ENCODE results near the gene MAN1C1. TPM values are rescaled to one million over a fixed set of nuclear protein-coding genes. Genes with fewer than 3 reads are reported as not detected.

Gene MAN1C1
- total and polyA plus RNA-seq, 3 experiments from 2014 or later = 2.8 to 5.6 (median 3.6) TPM

DNA sequence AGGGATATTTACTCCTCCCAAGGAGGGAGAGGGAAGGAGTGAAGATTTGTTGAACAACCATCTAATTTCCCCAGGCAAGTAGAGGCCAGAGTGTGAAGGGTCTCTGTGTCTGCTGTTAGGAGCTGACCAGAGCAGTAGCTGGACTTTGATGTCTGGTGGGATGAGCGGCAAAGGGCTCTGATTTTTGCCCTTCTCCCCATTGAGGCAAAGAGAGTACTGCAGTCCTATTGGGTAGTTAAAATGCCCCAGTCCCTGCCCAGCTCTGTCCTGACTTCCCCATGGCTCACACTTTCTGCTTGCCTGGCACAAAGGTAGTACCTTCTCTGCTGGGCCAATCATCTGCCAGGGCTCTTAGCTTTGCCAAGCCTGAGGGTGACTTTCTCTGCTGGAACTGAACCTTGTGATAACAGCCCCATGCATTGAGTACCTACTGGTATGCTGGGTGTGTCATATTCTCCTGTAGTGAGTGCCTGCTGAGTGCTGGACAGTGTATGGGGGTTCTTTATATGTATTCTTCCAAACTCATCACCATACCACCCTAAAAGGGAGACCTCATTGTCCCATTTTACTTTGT is 119.5 kb downstream of the MAN1C1 start:
- no peak for DNase-seq
- peaks cover 2 to 5% of the 10 kb centered on the region in 2 donors for H3K27me3 Mint-ChIP-seq
- Histone ChIP-seq H3K9me3 (ENCODE audit: low read length) (no peaks in the 10 kb centered on the region), H3K36me3 (ENCODE audit: insufficient read depth, low read length) (no peaks in the 10 kb centered on the region), H3K4me3 (ENCODE audit: low read length) (no peak overlapping the region), H3K27ac (ENCODE audit: low read depth, low read length) (no peak overlapping the region), H3K27me3 (ENCODE audit: insufficient read depth, low read length, poor library complexity, severe bottlenecking) (no peaks in the 10 kb centered on the region), H3K4me1 (ENCODE audit: insufficient read depth, low read length) (peaks cover 14% of the 10 kb centered on the region)
- peaks cover 0 to 3% (median 1%) of the 10 kb centered on the region in 3 donors for H3K36me3 Mint-ChIP-seq
- no peaks in the 10 kb centered on the region for H3K9me3 Mint-ChIP-seq
- H3K4me1 Mint-ChIP-seq = peaks cover 11 to 17% (median 17%) of the 10 kb centered on the region in 3 donors
- POLR2A ChIA-PET = no interaction called here
- no peak overlapping the region for H3K4me3 Mint-ChIP-seq
- H3K27ac Mint-ChIP-seq = no peak overlapping the region
- CTCF ChIA-PET = no interaction called here

DNA sequence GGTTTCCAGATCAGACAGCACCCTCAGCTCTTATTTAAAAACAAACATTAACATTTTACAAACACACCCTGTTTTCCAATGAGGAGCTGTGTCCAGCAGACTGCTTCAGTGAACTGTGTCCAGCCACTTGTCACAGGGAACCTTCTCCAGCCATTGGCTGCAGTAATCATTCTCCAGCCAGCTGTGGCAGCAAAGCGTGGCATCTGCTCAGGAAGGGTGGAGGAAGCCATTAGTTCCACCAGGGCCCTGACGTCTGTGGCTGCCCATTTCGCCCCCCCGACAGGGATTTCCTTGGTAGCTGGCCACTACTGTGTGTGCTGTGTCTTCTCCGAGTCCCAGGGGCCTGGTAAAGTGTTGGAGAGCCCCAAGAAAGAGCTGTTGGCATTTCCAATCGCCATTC is 120.5 kb downstream of the MAN1C1 start:
- H3K27me3 ChIP-seq (ENCODE audit: insufficient read depth, low read length, poor library complexity, severe bottlenecking) = no peaks in the 10 kb centered on the region
- no peak overlapping the region for H3K27ac Mint-ChIP-seq
- POLR2A ChIA-PET = no interaction called here

DNA sequence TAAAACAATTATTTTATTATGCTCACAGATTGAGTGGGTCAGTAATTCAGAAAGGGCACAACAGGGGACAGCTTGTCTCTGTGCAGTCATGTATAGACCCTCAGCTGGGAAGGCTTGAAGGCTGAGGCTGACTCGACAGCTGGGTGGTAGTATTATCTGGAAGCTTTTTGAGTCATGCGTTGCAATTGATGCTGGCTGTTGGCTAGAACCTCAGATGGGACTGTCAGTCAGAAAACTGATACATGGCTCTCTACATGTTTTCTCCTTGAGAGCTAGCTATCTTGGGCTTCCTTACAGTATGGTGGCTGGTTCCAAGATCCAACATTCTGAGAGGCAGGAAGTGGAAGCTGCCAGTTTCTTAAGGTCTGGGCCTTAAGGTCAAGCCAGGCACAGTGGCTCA is 121.9 kb downstream of the MAN1C1 start:
- no peak for DNase-seq
- Histone ChIP-seq H3K9me3 (ENCODE audit: low read length) (no peaks in the 10 kb centered on the region), H3K4me1 (ENCODE audit: insufficient read depth, low read length) (peaks cover 6% of the 10 kb centered on the region), H3K27ac (ENCODE audit: low read depth, low read length) (no peak overlapping the region), H3K27me3 (ENCODE audit: insufficient read depth, low read length, poor library complexity, severe bottlenecking) (no peaks in the 10 kb centered on the region), H3K36me3 (ENCODE audit: insufficient read depth, low read length) (no peaks in the 10 kb centered on the region), H3K4me3 (ENCODE audit: low read length) (no peak overlapping the region)
- peaks cover 0 to 2% of the 10 kb centered on the region in 2 donors for H3K27me3 Mint-ChIP-seq
- no peak overlapping the region for H3K27ac Mint-ChIP-seq
- H3K36me3 Mint-ChIP-seq = peaks cover 0 to 6% (median 1%) of the 10 kb centered on the region in 3 donors
- H3K4me1 Mint-ChIP-seq = peaks cover 0 to 16% (median 0%) of the 10 kb centered on the region in 3 donors
- ChIA-PET POLR2A (no interaction called here), CTCF (no interaction called here)
- H3K9me3 Mint-ChIP-seq = no peaks in the 10 kb centered on the region
- no peak overlapping the region for H3K4me3 Mint-ChIP-seq

More for the DNA sequence above, 120.5 kb downstream of the MAN1C1 start:
- no peaks in the 10 kb centered on the region for H3K9me3 ChIP-seq (ENCODE audit: low read length)
- Mint-ChIP-seq H3K4me3 (no peak overlapping the region), H3K36me3 (peaks cover 0 to 6% (median 1%) of the 10 kb centered on the region in 3 donors), H3K4me1 (peaks cover 2 to 16% (median 8%) of the 10 kb centered on the region in 3 donors), H3K9me3 (no peaks in the 10 kb centered on the region), H3K27me3 (peaks cover 2 to 5% of the 10 kb centered on the region in 2 donors)
- no peaks in the 10 kb centered on the region for H3K36me3 ChIP-seq (ENCODE audit: insufficient read depth, low read length)
- H3K4me1 ChIP-seq (ENCODE audit: insufficient read depth, low read length) = peaks cover 6% of the 10 kb centered on the region
- CTCF ChIA-PET = no interaction called here
- no peak overlapping the region for H3K4me3 ChIP-seq (ENCODE audit: low read length)
- no peak for DNase-seq
- no peak overlapping the region for H3K27ac ChIP-seq (ENCODE audit: low read depth, low read length)

DNA sequence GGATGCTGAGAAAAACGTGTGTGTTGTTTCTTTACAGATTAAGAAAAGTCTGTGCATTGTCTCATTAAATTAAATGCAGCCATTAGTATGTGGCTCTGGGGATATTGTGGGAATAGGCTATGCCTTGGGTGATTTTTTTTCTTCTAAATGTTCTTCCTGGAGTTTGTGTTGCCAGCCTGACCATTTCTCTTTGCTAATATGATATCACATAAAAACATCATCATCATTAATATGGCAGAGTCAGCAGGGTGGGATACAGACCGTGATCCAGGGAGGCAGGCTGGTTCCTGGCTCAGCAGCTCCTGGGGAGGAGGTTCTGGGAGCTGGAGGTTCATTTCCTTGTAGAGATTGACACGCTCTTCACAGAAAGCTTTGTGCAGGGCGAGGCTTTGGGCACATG is 122.8 kb downstream of the MAN1C1 start:
- peaks cover 0 to 6% (median 1%) of the 10 kb centered on the region in 3 donors for H3K36me3 Mint-ChIP-seq
- peak overlapping the region in 1 of 8 donors; percentile 86 for H3K27ac Mint-ChIP-seq
- Histone ChIP-seq H3K27me3 (ENCODE audit: insufficient read depth, low read length, poor library complexity, severe bottlenecking) (no peaks in the 10 kb centered on the region), H3K9me3 (ENCODE audit: low read length) (no peaks in the 10 kb centered on the region), H3K4me1 (ENCODE audit: insufficient read depth, low read length) (peaks cover 6% of the 10 kb centered on the region), H3K4me3 (ENCODE audit: low read length) (no peak overlapping the region), H3K27ac (ENCODE audit: low read depth, low read length) (no peak overlapping the region), H3K36me3 (ENCODE audit: insufficient read depth, low read length) (no peaks in the 10 kb centered on the region)
- no peak overlapping the region for H3K4me3 Mint-ChIP-seq
- H3K9me3 Mint-ChIP-seq = no peaks in the 10 kb centered on the region
- H3K4me1 Mint-ChIP-seq = peaks cover 0 to 16% (median 0%) of the 10 kb centered on the region in 3 donors
- ChIA-PET POLR2A (no interaction called here), CTCF (no interaction called here)
- peaks cover 0 to 2% of the 10 kb centered on the region in 2 donors for H3K27me3 Mint-ChIP-seq
- no peak for DNase-seq

DNA sequence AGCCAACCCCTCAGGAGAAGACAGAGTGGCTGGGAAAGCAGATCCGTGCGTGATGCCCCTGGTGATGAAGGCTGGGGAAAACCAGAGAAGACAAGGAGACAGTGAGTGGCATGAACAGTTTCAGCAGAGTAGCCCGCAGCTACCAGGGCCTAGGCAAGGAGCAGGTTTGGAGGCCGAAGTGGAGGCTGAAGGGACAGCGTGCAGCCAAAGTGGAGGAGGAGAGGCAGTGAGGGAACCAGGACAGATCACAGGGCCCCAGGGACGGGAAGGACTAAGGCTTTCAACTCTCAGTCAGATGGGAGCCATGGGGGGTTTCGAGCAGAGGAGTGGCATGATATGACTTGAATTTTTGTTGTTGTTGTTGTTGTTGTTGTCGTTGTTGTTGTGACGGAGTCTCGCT is 123.5 kb downstream of the MAN1C1 start:
- no peak overlapping the region for H3K27ac Mint-ChIP-seq

DNA sequence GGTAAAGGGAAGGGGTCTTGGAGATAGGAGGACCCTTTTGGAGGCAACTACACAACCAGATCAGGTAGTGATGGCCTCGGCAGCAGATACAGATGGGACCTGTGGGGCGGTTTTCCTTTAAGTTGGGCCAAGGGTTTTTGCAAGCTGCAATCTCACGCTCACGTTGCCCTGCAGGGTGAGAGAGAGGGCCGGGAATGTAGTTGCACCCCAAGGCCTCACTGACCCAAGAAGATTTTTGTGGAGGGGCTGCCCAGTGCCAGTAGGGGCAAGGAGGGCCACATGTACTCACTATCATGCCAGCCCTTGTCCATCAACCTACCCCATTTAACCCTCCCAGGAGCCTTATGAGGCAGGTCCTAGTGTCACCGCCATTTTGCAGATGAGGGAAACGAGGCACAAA is 125.7 kb downstream of the MAN1C1 start:
- ChIA-PET CTCF (no interaction called here), POLR2A (no interaction called here)
- Mint-ChIP-seq H3K4me3 (no peak overlapping the region), H3K9me3 (no peaks in the 10 kb centered on the region), H3K27me3 (no peaks in the 10 kb centered on the region), H3K36me3 (peaks cover 0 to 7% (median 1%) of the 10 kb centered on the region in 3 donors), H3K4me1 (peaks cover 0 to 16% (median 0%) of the 10 kb centered on the region in 3 donors), H3K27ac (no peak overlapping the region)
- Histone ChIP-seq H3K27me3 (ENCODE audit: insufficient read depth, low read length, poor library complexity, severe bottlenecking) (no peaks in the 10 kb centered on the region), H3K9me3 (ENCODE audit: low read length) (no peaks in the 10 kb centered on the region), H3K36me3 (ENCODE audit: insufficient read depth, low read length) (no peaks in the 10 kb centered on the region), H3K4me1 (ENCODE audit: insufficient read depth, low read length) (no peaks in the 10 kb centered on the region), H3K4me3 (ENCODE audit: low read length) (no peak overlapping the region), H3K27ac (ENCODE audit: low read depth, low read length) (no peak overlapping the region)
- peak in 1 of 5 donors; percentile 13 for DNase-seq

More for the DNA sequence above, 123.5 kb downstream of the MAN1C1 start:
- Histone ChIP-seq H3K36me3 (ENCODE audit: insufficient read depth, low read length) (no peaks in the 10 kb centered on the region), H3K4me3 (ENCODE audit: low read length) (no peak overlapping the region), H3K4me1 (ENCODE audit: insufficient read depth, low read length) (peaks cover 6% of the 10 kb centered on the region), H3K27me3 (ENCODE audit: insufficient read depth, low read length, poor library complexity, severe bottlenecking) (no peaks in the 10 kb centered on the region), H3K27ac (ENCODE audit: low read depth, low read length) (no peak overlapping the region), H3K9me3 (ENCODE audit: low read length) (no peaks in the 10 kb centered on the region)
- Mint-ChIP-seq H3K36me3 (peaks cover 0 to 6% (median 1%) of the 10 kb centered on the region in 3 donors), H3K4me1 (peaks cover 0 to 16% (median 0%) of the 10 kb centered on the region in 3 donors), H3K27me3 (no peaks in the 10 kb centered on the region), H3K4me3 (no peak overlapping the region), H3K9me3 (no peaks in the 10 kb centered on the region)
- no peak for DNase-seq
- ChIA-PET CTCF (no interaction called here), POLR2A (no interaction called here)

DNA sequence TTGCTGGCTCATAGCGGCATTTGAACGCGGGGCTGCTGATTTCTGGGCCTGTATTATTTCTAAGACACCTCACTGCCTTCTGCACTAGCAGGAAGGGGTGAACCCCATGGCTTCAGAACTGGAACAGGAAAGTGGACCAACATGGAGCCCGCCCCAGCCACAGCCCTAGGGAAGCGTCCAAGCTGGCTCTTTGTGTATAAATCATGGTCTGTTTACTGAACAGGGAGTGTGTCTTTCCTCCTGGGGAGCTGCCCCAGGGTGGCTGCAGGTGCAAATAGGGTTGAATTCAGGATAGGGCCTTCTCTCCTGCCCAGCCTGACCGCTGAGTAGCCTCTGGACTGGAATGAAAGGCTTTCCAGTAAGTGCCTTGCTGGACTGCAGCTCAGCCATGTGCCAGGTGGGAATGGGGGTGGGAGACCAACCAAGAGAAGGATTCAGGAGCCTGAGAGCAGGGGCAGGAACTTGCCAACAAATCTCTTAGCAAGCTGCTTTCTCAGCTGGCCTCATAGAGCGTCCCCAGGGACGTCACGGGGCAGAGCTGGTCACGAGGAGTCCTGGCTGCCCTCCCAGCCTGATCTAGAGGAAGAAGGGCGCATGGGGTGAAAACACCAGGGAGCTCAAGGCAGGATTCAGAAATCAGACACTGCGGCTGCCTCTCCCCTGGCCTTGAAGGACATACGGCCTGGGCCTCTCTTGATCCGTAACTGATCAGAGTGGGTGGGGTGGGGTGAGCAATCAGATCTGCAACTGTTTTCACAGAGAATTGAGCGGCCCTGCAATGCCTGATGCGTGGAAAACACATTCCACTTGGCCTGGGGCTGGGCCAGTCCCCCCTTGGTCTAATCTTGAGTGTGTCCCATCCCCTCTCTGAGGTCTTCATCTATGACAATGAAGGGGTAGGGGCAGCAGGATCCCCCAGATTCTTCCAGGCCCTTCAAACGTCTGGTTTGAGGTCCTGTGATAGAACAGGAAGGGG is 126.9 kb downstream of the MAN1C1 start:
- POLR2A ChIA-PET = interaction anchor here (0.6 kb wide), 1 partner anchor 13 kb away, joined by 4 read pairs; no protein-coding TSS in a partner anchor
- H3K27ac ChIP-seq (ENCODE audit: low read depth, low read length) = no peak overlapping the region
- H3K9me3 ChIP-seq (ENCODE audit: low read length) = no peaks in the 10 kb centered on the region
- H3K4me3 Mint-ChIP-seq = no peak overlapping the region
- H3K9me3 Mint-ChIP-seq = no peaks in the 10 kb centered on the region
- peaks cover 0 to 16% (median 0%) of the 10 kb centered on the region in 3 donors for H3K4me1 Mint-ChIP-seq
- peaks cover 0 to 7% (median 3%) of the 10 kb centered on the region in 3 donors for H3K36me3 Mint-ChIP-seq
- peak in 1 of 5 donors; percentile 39 for DNase-seq
- no peaks in the 10 kb centered on the region for H3K4me1 ChIP-seq (ENCODE audit: insufficient read depth, low read length)
- no peaks in the 10 kb centered on the region for H3K36me3 ChIP-seq (ENCODE audit: insufficient read depth, low read length)
- H3K27ac Mint-ChIP-seq = peak overlapping the region in 1 of 8 donors; percentile 45
- no peak overlapping the region for H3K4me3 ChIP-seq (ENCODE audit: low read length)
- no peaks in the 10 kb centered on the region for H3K27me3 Mint-ChIP-seq
- CTCF ChIA-PET = no interaction called here
- H3K27me3 ChIP-seq (ENCODE audit: insufficient read depth, low read length, poor library complexity, severe bottlenecking) = no peaks in the 10 kb centered on the region

DNA sequence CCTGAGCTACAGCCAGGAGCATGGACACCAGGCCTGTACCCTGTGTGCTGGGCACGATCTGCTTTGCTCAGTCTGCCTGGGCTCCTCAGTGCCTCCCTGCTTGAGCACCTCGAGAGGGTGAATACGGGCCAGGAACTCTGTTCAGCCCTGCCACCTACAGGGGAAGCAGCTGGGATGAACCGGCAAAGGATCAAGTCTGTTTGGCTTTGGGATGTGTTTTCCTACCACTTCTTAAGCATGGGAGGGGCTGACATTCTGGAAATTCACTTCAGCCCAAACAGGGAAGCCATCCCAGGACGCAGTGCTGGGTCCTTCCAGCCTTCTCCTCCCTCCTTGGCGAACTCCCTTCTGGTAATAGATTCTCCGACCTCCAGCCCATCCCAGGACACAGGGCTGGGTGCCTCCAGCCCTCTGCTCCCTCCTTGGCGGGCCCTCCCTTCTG is 127.6 kb downstream of the MAN1C1 start:
- Histone ChIP-seq H3K9me3 (ENCODE audit: low read length) (no peaks in the 10 kb centered on the region), H3K27ac (ENCODE audit: low read depth, low read length) (no peak overlapping the region), H3K27me3 (ENCODE audit: insufficient read depth, low read length, poor library complexity, severe bottlenecking) (no peaks in the 10 kb centered on the region), H3K4me3 (ENCODE audit: low read length) (no peak overlapping the region), H3K4me1 (ENCODE audit: insufficient read depth, low read length) (no peaks in the 10 kb centered on the region), H3K36me3 (ENCODE audit: insufficient read depth, low read length) (no peaks in the 10 kb centered on the region)
- POLR2A ChIA-PET = no interaction called here
- H3K4me3 Mint-ChIP-seq = no peak overlapping the region
- H3K36me3 Mint-ChIP-seq = peaks cover 0 to 7% (median 3%) of the 10 kb centered on the region in 3 donors
- H3K4me1 Mint-ChIP-seq = peaks cover 0 to 16% (median 0%) of the 10 kb centered on the region in 3 donors
- H3K9me3 Mint-ChIP-seq = no peaks in the 10 kb centered on the region
- no peaks in the 10 kb centered on the region for H3K27me3 Mint-ChIP-seq
- no peak for DNase-seq
- CTCF ChIA-PET = no interaction called here
- no peak overlapping the region for H3K27ac Mint-ChIP-seq
